Measurements from ENCODE around the gene CRACR2B.
A peak's percentile ranks its signal among the peaks of the same experiment; 100 is the strongest.

CRACR2B gene

DNA sequence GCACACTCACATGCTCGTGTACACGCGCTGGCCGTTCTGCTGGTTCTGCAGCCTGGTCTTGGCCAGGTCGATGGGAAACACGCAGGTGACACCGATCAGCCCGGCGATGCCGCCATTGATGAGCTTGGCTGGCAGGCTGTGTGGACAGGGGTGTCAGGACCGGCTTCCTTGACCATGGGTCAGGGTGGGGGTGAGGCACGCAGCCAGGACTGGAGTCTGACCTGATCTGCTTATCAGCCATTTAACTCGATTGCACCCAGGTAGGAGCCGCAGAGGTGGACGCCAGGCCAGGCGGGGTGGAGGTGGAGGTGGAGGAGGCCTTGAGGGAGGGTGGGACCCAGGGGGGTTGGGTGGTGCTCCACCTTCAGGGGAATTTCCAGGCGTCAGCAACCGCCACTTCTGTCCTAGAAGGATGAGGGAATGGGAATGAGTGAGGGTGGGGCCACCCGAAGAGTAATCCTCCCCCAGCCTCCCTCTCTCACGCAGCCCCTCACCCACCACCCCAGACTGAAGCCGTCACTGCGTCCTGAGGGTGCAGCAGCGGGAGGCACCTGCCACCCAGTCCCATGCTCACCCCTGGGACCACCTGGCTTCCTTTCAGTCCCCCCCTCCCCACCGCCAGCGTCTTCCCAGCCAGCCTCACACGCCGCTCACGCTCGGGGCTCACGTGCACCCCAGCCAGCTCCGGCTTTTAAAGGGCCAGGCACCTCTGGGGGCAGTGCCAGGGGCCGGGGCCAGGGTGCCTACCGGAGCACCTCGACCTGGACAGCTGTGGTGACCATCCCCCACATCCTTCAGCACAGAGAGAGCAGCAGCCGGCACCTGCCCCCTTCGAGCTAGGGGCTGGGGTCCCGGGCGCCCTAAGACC lies 32.7 kb upstream of the CRACR2B start:
- no peak for DNase-seq

DNA sequence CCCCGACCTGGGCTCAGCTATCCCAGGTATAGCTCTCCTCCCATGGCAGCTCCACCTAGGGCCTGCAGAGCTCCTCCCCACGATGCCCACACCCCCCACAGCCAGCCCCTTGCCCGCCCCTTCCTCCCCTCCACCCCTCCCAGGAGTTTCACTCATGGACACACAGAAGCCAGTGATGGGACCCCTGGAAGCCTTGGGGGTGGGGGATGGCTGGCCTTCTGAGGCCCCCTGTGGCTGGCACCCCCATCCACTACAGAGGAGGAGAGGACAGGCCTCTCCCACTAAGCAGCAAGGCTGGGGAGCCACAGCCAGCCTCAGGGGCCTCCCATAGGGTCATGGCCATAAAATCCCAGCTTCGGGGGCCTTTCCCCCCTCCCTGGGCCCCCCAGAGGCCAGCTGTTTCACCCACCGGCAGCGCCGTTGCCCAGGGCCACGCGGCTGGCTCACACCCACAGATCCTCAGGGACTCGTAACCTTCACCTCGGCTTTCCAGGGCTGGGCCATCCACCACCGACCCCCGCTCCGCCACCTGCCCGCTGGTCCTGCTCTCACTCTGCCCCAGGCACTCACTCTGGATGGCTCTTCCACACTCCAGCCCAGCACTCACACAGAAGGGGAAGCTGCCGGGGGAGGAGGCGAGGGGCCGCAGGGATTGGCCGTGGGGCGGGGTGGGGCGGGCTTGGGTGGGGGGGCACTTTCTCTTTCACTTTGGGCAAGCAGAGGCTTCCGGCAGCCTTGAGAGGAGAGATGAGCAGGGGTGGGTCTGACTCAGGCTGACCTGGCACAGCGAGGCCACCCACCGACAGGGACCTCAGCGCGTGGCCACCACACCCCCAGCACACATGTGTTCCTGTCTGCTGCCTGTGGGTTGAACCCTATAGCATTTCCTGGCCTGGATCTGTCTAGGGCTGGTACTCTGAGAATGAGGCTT lies 31.8 kb upstream of the CRACR2B start:
- DNase-seq: peak; percentile 83

DNA sequence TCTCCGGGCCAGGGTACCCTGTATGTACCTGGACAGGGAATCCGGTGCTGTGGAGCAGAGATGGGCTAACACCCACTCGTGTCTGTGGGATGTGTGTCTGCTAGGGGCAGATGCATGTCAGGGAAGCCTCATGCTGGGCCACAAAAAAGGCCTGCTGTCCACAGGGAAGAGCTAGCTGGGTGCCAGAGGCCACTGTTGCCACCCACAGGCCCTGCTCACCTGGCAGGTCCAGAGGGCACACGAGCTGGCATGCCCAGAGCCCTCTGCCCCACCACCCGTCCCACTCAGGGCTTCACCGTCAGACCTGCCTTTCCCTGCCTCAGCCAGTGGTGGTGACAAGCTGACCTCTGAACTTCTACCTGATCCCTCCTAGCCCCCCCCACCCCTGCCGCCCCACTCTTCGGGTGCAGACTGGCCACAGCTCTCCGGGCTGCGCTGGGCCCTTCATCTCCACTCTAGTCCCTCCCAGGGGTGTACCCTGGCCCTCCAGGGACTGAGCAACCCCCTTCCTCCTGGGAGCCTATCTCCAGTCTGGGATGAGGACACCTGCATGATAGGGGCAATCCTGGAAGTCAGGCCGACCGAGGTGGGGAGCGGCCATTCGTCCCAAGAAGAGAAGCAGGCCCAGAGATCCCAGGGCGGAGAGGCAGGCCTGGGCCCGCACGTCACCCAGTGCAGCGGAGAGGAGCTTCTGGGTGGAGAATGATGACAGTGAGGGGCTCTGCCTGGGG lies 31.0 kb upstream of the CRACR2B start:
- no peak for DNase-seq

DNA sequence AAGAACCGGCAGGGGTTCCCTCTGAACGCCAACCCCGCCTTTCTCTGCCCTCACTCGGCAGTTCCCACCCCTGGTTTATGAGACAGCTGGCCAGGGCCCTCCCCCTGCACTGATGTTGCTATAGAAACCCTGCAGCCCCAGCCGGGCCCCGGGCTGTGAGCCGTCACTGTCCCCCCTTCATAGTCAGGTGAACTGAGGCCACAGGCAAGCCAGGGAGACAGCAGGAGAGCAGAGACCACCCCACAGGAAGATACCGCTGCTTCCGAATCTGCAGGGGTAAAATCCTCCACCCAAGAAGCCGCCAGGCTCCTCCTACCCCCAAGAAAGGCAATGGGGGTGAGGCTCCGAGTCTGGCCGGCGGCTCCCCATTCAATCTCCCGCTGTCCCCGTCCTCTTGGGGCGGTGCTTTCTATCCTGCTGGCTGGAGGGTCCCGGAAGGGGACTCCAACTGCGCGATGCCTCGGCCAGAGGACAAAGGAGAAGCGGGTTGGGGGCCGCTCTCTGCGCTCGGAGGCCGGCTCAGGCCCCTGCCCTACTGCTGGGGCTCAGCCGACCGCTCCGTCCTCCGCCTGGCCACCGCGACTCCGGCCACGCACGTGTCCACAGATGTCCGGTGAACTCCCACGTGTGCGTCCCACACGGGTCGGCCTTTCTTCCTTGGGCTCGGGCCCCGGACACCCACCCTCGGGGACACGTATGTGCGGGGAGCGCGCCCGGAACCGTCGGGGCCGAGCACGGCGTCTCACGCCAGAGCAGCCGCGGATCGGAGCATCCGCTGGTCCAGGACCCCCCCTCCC lies 30.2 kb upstream of the CRACR2B start:
- DNase-seq: peak; percentile 89

DNA sequence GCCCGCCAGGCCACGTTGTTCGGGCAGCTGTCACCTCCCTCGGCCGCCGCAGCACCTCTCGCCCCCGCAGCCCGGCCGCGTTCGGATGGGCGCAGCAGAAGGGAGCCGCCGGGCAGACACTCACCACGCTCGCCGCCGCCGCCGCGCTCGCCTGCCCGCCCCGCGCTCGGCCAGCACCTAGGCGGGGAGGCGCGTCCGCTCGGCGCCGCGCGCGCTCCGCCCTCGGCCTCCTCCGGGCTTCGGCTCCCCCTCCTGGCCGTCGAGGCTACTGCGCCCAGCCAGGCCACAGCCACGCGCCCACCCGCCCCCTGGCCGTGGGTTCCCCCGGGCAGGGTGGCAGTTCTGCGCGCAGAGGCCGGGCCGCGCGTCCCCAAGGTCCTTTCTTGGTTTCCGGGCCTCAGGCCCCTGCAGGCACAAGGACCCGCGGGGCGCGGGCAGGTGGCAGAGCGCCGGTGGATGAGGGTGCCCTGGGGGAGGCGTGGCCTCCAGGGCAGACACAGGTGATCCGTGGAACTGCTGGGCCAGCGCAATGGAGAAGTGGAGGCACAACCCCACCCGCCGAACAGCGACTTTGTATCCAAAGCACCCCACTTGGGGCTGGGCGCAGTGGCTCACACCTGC lies 29.5 kb upstream of the CRACR2B start, which contains the start of gene SLC25A22:
SLC25A22 (minus strand) TSS at position 189 of the 621 bp plus-strand sequence. CDS start 3,275 bp downstream, outside the sequence.
- peak; percentile 85 for DNase-seq

DNA sequence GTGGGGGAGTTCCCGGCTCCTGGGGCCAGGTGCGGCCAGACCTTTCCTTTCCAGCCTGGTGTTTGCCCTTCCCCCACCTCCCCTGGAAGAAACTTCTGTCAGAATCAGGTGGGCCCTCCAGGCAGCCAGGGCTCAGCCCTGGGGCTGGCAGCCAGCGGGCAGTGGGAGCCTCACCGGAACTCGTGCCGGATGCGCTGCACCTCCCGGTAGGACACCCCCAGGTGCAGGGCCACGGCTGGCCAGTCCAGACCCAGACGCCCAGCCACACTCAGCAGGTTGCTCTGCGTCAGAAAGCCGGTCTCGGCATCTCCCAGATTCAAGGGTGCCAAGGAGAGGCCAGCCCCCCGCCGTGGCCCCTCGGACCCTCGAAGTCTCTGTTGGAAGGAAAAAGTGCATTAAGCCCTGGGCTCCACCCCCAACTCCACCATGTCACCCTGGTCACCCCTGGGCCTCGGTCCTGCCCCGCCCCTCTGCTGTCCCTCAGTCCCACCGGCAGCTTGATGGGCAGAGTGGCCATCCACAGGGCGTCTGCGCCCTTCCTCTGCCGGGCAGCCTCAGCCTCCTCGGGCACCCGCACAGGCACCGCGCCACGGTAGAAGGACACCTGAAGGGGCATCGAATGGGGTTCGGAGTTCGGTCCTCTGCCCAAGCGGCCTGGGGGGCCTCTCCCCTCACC lies 27.9 kb upstream of the CRACR2B start:
- no peak for DNase-seq

DNA sequence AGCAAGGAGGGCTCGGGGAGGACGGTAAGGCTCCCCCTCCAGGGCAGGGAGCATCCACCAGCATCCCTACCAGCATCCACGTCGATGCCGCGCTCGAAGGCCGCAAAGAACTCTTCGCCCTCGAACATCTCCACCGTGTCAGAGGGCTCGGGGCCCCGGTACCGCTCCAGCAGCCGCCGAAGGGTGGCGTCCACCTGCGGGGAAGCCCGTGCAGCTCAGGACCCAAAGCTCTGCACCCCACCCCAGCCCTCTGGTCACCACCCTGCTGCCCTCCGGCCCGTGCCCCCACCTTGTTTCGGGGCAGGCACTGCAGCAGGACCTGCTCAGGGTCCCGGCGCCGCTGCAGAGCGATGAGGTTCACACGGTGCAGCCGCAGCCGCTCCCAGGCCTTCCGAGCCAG lies 27.2 kb upstream of the CRACR2B start:
- no peak for DNase-seq

DNA sequence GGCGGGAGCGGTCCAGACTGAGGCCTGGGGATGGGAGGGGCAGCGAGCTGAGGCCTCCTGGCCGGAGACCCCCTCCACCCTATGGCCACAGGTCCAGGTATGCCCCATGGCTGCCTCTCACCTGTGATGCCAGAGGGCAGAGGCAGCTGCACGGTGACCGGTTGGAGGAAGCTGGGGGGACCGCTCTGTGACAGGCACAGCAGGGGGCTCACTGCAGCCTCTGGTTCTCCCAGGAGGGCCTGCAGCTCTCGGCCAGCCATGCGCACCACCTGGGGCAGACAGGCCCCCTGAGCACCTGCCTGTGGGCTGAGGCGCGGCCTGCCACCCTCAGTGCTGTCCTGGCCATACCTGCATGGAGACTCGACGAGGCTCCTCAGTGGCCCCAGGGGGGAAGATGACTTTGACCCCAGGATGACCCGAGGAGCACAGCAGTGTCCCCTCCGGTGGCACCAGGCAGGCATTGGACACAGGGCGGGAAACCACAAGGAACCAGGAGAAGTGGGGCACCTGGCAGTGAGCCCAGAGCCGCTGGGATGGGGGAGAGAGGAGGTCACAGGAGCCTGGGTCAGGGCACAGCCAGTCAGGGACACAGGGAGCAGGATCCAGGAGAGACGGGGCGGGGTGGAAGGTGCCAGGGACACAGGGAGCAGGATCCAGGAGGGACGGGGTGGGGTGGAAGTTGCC lies 26.5 kb upstream of the CRACR2B start:
- no peak for DNase-seq

DNA sequence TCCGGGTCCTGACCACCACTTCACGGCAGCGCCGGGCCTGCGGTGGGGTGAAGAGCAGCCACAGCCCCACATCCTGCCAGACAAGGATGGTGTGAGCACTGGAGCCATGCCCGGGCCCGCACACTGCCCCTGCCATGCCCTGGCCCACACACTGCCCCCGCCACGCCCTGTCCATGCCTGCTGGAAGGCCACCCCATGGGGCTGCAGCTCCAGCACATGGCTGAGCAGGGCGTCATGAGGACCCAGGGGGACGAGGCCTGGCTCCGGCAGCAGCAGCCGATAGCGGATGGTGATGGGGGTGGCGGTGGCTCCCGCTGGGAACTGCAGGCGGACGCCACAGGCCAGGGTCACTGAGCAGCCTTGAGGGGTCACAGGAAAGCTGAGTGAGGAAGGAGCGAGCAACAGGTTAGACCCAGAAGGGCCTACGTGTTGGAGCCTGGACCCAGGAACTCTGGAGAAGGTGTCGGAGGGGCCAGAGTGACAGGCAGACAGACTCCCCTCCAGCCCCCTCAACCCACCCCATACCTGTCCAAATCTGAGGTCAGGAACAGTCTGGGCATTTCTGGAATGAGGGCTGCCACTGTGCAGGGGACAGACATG lies 25.6 kb upstream of the CRACR2B start:
- DNase-seq: no peak

DNA sequence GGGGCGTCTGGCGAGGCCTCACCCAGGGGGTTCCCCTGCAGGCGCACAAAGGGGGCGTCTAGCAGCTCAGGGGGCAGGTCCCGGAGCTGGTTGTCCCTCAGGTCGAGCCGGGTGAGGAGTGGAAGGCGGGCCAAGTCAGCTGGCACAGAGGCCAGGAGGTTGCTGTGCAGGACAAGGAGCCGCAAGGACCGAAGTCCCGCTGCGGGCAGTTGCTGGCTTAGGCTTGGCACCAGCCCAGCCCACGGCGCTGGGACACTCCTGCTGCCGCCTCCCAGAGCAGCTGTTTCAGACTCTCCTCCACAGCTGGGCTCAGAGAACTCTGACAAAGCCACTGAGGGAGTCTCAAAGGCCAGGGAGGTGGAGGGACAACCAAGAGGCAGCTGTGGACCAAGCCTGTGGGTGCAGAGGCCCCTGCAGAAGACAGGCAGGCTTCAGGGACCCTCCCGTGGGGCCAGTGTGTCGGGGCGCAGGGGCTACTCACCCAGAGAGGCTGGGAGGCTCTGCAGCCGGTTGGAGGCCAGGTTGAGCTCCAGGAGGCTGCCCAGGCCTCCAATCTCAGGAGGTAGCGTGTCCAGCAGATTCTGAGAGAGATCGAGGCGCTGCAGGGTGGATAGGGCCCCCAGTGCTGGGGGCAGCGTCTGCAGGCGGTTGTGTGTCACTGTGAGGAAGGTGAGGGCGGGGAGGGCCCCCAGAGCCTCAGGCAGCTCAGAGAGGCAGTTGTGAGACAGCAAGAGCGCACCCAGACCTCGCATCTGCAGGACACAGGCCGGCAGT lies 24.8 kb upstream of the CRACR2B start:
- no peak for DNase-seq

DNA sequence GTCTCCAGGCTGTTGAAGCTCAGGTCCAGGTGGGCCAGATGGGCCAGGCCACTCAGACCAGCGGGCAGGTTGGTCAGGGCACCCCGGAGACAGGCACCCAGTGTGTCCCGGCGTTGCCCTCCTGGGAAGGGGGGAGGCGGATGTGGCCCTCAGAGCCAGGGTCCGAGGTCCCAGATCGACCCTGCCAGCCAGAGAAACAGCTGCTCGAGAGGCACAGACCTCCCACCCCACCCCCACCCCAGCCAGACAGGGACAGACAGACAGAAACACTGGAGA lies 24.3 kb upstream of the CRACR2B start:
- no peak for DNase-seq

DNA sequence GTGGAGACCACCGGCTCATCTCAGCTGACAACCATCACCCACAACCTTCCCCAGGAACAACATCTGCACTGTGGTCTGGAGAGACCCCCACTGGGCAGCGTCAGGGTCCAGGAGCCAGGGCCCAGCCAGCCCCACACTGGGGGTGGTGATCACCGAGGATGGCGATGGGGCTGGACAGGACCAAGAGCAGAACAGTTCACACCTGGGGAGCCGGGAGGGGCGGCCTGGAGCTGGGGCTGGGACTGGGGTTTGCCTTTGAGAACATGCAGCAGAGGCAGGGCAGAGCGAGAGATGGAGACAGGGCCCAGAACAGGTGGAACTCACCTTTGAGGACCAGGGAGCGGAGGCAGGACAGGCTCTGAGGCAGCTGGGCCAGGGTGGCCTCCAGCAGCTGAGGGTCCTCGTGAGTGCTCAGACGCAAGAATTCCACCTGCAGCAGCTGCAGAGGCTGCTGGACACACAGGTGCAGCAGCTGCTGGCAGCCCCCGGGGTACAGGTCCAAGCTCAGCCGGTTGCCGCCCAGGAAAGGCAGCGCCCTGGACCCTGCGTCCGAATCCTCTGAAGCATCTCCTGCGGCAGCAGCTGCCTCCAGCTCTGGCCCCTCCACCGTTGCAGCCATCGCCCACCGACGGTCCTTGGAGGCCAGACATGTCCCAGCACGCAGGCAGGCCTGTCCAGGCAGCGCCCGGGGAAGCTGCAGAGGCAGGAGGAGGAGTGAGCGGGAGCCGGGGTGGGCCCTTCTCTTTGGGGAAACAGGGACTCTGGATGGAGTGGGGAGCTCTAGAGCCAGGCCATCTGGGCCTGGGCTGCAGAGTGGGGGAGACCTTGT lies 23.7 kb upstream of the CRACR2B start:
- DNase-seq: no peak

DNA sequence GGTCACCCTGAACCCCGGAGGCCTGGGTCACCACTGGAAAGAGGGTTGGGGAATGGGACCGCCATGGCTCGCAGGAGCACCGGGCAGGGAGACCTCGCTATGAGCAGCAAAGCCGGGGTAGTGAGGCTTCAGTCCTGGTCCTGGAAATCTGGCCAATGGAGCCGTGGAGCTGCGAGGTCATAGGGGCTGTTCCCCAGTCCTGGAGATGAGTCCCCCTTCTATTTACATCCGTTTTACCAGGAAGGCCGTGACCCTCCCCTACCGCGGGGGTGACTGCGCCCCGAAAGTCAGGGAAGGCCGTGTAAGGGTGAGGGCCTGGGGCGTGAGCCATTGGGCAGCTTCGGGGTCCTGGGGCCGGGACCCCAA lies 23.1 kb upstream of the CRACR2B start:
- DNase-seq: no peak

DNA sequence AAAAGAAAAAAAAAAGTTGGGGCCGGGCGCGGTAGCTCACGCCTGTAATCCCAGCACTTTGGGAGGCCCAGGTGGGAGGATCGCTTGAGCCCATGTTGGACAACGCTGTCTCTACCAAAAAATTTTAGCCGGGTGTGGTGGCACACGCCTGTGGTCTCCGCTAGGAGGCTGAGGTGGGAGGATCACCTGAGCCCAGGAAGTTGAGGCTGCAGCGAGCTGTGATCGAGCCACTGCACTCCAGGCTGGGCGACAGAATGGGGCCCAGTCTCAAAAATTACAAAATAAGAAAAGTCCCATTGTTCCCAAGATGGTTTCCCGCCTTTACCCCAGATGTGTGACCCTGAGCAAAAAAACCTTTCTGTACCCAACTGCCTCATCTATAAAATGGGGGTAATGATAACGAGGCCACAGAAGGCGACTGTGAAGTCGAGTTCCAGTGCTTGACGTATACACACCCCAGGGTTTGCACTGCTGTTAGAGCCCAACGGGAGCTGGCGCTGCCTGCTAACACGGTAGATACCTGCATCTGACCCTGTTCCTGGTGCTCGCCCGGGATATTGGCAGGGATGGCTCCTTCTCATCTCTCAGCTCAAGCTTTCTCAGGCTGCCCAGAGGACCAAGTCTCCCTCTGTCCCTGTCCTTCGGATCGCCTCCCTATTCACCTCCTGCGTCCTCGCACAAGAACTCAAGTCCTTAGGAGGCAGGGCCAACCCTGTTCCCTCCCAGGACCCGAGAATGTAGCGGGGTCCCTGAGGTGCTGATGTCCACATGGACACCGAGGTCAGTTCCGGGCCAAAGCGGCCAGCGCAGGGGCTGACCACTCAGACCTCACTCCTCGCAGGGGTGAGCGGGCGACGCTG lies 19.1 kb upstream of the CRACR2B start:
- peak; percentile 63 for DNase-seq

DNA sequence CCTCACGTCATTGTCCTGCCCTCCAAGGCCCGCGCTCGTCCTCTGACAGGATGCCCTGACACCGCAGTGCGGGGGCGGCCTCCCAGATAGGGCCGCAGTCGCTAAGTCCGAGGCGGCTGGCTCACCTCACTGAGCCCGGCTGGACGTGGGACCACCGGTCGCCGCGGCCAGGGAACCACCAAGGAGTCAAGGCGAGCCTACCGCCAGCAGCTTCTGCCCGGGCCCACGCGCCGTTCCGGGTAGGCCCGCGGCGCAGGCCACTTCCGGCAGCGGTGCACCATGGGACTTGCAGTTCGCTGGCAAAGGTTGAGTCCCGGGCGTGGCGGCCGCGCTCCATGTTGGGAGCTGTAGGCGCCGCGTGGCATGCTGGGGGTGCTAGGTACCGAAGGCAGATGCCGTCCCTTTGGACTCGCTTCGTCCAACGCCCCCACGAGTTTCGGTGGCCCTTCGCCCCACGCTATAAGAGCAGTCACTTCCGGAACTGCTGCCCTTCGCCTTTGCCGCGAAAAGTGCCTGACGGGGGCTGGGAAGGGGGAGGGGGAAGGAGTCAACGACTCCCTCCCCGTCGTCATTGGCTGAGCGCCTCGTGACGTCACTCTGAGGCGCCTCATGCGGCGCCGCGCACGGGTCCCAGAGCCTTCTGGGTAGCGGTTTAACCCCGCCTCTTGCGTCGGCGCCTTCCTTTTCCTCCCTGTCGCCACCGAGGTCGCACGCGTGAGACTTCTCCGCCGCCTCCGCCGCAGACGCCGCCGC lies 18.3 kb upstream of the CRACR2B start, which contains the start of gene RPLP2:
RPLP2 (plus strand) TSS at position 681 of the 753 bp plus-strand sequence. CDS start 268 bp downstream, outside the sequence.
- peak; percentile 97 for DNase-seq

DNA sequence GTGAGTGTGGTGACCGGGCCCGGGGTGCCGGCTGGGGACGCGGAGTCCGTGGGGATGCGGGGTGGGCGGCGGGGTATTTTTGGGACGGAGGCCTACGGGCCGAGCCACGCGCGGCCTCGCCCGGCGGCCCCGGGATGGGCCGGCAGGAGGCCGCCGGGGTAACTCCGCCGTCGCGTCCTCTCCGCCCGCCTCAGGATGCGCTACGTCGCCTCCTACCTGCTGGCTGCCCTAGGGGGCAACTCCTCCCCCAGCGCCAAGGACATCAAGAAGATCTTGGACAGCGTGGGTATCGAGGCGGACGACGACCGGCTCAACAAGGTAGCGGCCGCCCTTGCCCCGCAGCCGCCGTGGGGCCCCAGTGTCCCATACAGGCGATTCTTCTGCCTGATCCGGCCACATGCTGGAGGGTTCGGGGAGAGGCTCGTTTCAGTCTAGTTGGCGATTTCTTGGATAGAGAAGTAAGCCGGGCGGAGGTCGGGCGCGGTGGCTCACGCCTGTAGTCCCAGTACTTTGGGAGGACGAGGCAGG lies 17.6 kb upstream of the CRACR2B start:
- DNase-seq: no peak

Measured in CD4-positive, alpha-beta T cell treated with Interleukin-21 for 1 hour (primary cell).